HG03378 (cell line): ENCODE results near the gene FBXO8.

Source experiments
- ATAC-seq: cut with Tn5 transposase; IDR thresholded peaks from one replicate; pipeline ENCODE4 v1.9.1; 2021; ENCODE audit warnings: mild to moderate bottlenecking, moderate library complexity; ENCODE audit not compliant: unreplicated experiment

The FBXO8 gene

GRCh38 chr4:174248407-174248806, 35.1 kb downstream of the FBXO8 start:
- no peak for ATAC-seq

GRCh38 chr4:174245714-174246113, 37.8 kb downstream of the FBXO8 start:
- no peak for ATAC-seq

GRCh38 chr4:174244441-174244840, 39.0 kb downstream of the FBXO8 start:
- peak; percentile 56 for ATAC-seq

- ATAC-seq, result no peak
Measured at GRCh38 chr4:174241162-174241561, 42.3 kb downstream of the FBXO8 start.

- no peak for ATAC-seq
Measured at GRCh38 chr4:174236359-174236758, 47.1 kb downstream of the FBXO8 start.

GRCh38 chr4:174230680-174231079, 52.8 kb downstream of the FBXO8 start:
- no peak for ATAC-seq

- ATAC-seq, result no peak
Measured at GRCh38 chr4:174230148-174230547, 53.3 kb downstream of the FBXO8 start.

- no peak for ATAC-seq
Measured at GRCh38 chr4:174228988-174229387, 54.5 kb downstream of the FBXO8 start.

- no peak for ATAC-seq
Measured at GRCh38 chr4:174225349-174226049, 58.0 kb downstream of the FBXO8 start.

GRCh38 chr4:174224550-174224949, 58.9 kb downstream of the FBXO8 start:
- ATAC-seq, result no peak

- peak; percentile 84 for ATAC-seq
Measured at GRCh38 chr4:174222266-174222872, 61.1 kb downstream of the FBXO8 start.

- ATAC-seq, result no peak
Measured at GRCh38 chr4:174218127-174218790, 65.2 kb downstream of the FBXO8 start.

- ATAC-seq, result no peak
Measured at GRCh38 chr4:174217273-174218126, 66.0 kb downstream of the FBXO8 start.

- ATAC-seq, result no peak
Measured at GRCh38 chr4:174216799-174217272, 66.6 kb downstream of the FBXO8 start.

GRCh38 chr4:174215961-174216680, 67.3 kb downstream of the FBXO8 start:
- ATAC-seq, result no peak

- no peak for ATAC-seq
Measured at GRCh38 chr4:174215057-174215456, 68.4 kb downstream of the FBXO8 start.

- ATAC-seq, result no peak
Measured at GRCh38 chr4:174214101-174214878, 69.2 kb downstream of the FBXO8 start.

GRCh38 chr4:174213731-174214100, 69.8 kb downstream of the FBXO8 start:
- no peak for ATAC-seq

- ATAC-seq, result no peak
Measured at GRCh38 chr4:174212061-174212460, 71.4 kb downstream of the FBXO8 start.

- ATAC-seq, result no peak
Measured at GRCh38 chr4:174211622-174212044, 71.8 kb downstream of the FBXO8 start.
